HepG2 (cell line): ENCODE measurements around the gene COPA. TPM values are rescaled to one million over a fixed set of nuclear protein-coding genes. Genes with fewer than 3 reads are reported as not detected.
A peak's percentile ranks its signal among the peaks of the same experiment; 100 is the strongest.

Experiments used
- ATAC-seq: fragments of 200-7000 bp; cut with Tn5 transposase; 3 replicates; pipeline ENCODE4 v1.9.1; 2020; ENCODE audit warnings: mild to moderate bottlenecking, moderate library complexity
- BruUV-seq: library from RNA; stranded (reverse); fragments of 400-500 nt; replicated peaks from 2 replicates; lab custom pipeline; 2021; lab: Mats Ljungman, UMichigan
- CTCF ChIA-PET: fragments of 300-600 bp; formaldehyde crosslinking; extraction: SDS; loops from one replicate; lab custom pipeline; 2021; ENCODE audit warnings: low total read pairs, inconsistent platforms, low intra/inter-chr PET ratio; lab: Yijun Ruan, JAX
- POLR2A ChIA-PET: fragments of 350-600 bp; sonication (Branson Sonifier 250); formaldehyde crosslinking; loops from one replicate; lab custom pipeline; 2020; ENCODE audit warnings: antibody characterized with exemption, inconsistent platforms; lab: Yijun Ruan, JAX
- DNase-seq: peaks from one replicate; pipeline ENCODE4 v3.0.0-alpha.2; 2015; ENCODE audit warnings: low spot score
- FAIRE-seq: peaks from 3 replicates; lab custom pipeline; 2011; peaks lifted over from hg19 to GRCh38; lab: Jason Lieb, UNC
- H2AFZ ChIP-seq: one replicate; pipeline ENCODE4 v1.6.1; 2011; ENCODE audit warnings: low read length, inconsistent platforms
- H3K27ac ChIP-seq: fragments of 300-600 bp; 3 replicates; pipeline ENCODE4 v1.8.0; 2011; ENCODE audit warnings: mixed run types, mild to moderate bottlenecking, mixed read lengths, low read length, inconsistent platforms; ENCODE audit not compliant: insufficient read depth; ENCODE audit errors: extremely low read length
- H3K27me3 ChIP-seq, 2 experiments: fragments of 200-600 bp in 1 of 2; 2 replicates in 1 of 2; 3 replicates in 1 of 2; pipeline versions ENCODE4 v1.6.0 to v1.8.0; 2011; ENCODE audit warnings: low read length in 2 of 2, mild to moderate bottlenecking in 2 of 2, moderate library complexity in 2 of 2, inconsistent platforms in 1 of 2; ENCODE audit not compliant: insufficient read depth in 2 of 2, control insufficient read depth in 1 of 2
- H3K36me3 ChIP-seq, 2 experiments: fragments of 200-600 bp in 1 of 2; replicated peaks in 1 of 2; 2 replicates in 1 of 2; 3 replicates in 1 of 2; pipeline versions ENCODE4 v1.5.1 to v1.8.0; 2011; ENCODE audit warnings: low read length in 2 of 2, inconsistent platforms in 1 of 2; ENCODE audit not compliant: insufficient read depth in 2 of 2, control insufficient read depth in 1 of 2
- H3K4me1 ChIP-seq: 2 replicates; pipeline ENCODE4 v1.5.1; 2012; ENCODE audit warnings: low read length, inconsistent platforms; ENCODE audit not compliant: insufficient read depth
- H3K4me2 ChIP-seq: 2 replicates; pipeline ENCODE4 v1.6.0; 2011; ENCODE audit warnings: low read depth, low read length, inconsistent platforms
- H3K4me3 ChIP-seq, 3 experiments: fragments of 200-600 bp in 1 of 3; sonication (generic), shearing (Covaris generic) in 1 of 3; replicated peaks in 1 of 3; 2 replicates each; pipeline ENCODE4 v1.5.1; 2011 to 2016; ENCODE audit warnings: low read length in 3 of 3, inconsistent platforms in 2 of 3, low read depth in 2 of 3, mild to moderate bottlenecking in 2 of 3, control low read depth in 1 of 3, mixed read lengths in 1 of 3; ENCODE audit not compliant: insufficient read depth in 1 of 3
- H3K79me2 ChIP-seq: one replicate; pipeline ENCODE4 v1.6.1; 2011; ENCODE audit warnings: low read length, inconsistent platforms; ENCODE audit not compliant: insufficient read depth
- H3K9ac ChIP-seq: 2 replicates; pipeline ENCODE4 v1.6.0; 2011; ENCODE audit warnings: mild to moderate bottlenecking, low read depth, low read length, inconsistent platforms; ENCODE audit not compliant: insufficient read depth
- H3K9me3 ChIP-seq: 2 replicates; pipeline ENCODE4 v1.5.1; 2012; ENCODE audit warnings: mild to moderate bottlenecking, low read length
- H4K20me1 ChIP-seq: 2 replicates; pipeline ENCODE4 v1.6.0; 2011; ENCODE audit warnings: inconsistent platforms, mild to moderate bottlenecking, low read length, moderate library complexity; ENCODE audit not compliant: insufficient read depth
- BRCA1 ChIP-seq: sonication (generic); formaldehyde crosslinking; IDR thresholded peaks from 2 replicates; pipeline ENCODE4 v1.4.0; 2020; ENCODE audit warnings: missing genetic modification reagents
- CHD2 ChIP-seq: IDR thresholded peaks from 2 replicates; pipeline ENCODE4 v1.6.1; 2011; ENCODE audit warnings: low read depth, low read length, improper control_type of control experiment
- CREM ChIP-seq, 2 experiments: sonication (generic) in 1 of 2; formaldehyde crosslinking in 1 of 2; IDR thresholded peaks; 2 replicates each; pipeline versions ENCODE4 v1.4.0 to v1.6.1; 2016 to 2020; ENCODE audit warnings: antibody characterized with exemption in 1 of 2, mild to moderate bottlenecking in 1 of 2, missing genetic modification reagents in 1 of 2
- ESRRA ChIP-seq: sonication (generic); formaldehyde crosslinking; IDR thresholded peaks from 2 replicates; pipeline ENCODE4 v1.5.1; 2020; ENCODE audit warnings: mild to moderate bottlenecking, low read depth, missing genetic modification reagents
- GATAD2A ChIP-seq: IDR thresholded peaks from 2 replicates; pipeline ENCODE4 v1.6.1; 2016
- MEF2D ChIP-seq: sonication (generic); formaldehyde crosslinking; IDR thresholded peaks from 2 replicates; pipeline ENCODE4 v1.5.1; 2020; ENCODE audit warnings: mild to moderate bottlenecking, missing genetic modification reagents
- NCOA5 ChIP-seq: sonication (generic); formaldehyde crosslinking; IDR thresholded peaks from 2 replicates; pipeline ENCODE4 v1.4.0; 2020; ENCODE audit warnings: missing genetic modification reagents
- NFYC ChIP-seq: IDR thresholded peaks from 2 replicates; pipeline ENCODE4 v1.6.1; 2016; ENCODE audit warnings: missing genetic modification reagents, missing compliant biosample characterization
- RFX3 ChIP-seq: IDR thresholded peaks from 2 replicates; pipeline ENCODE4 v1.6.1; 2016; ENCODE audit warnings: missing biosample characterization, missing genetic modification reagents
- SATB2 ChIP-seq: sonication (generic); formaldehyde crosslinking; IDR thresholded peaks from 2 replicates; pipeline ENCODE4 v1.5.0; 2020; ENCODE audit warnings: missing genetic modification reagents
- SMAD3 ChIP-seq: sonication (generic); formaldehyde crosslinking; IDR thresholded peaks from 2 replicates; pipeline ENCODE4 v1.4.0; 2020; ENCODE audit warnings: missing genetic modification reagents
- SMC3 ChIP-seq: IDR thresholded peaks from 2 replicates; pipeline ENCODE4 v1.6.1; 2011; ENCODE audit warnings: low read length, improper control_type of control experiment
- STAG1 ChIP-seq: sonication (generic); formaldehyde crosslinking; IDR thresholded peaks from 2 replicates; pipeline ENCODE4 v1.4.0; 2020; ENCODE audit warnings: missing genetic modification reagents
- SYNCRIP ChIP-seq: fragments of 200-400 bp; formaldehyde crosslinking; IDR thresholded peaks from 2 replicates; pipeline ENCODE4 v1.6.1; 2018; ENCODE audit warnings: mild to moderate bottlenecking, low read depth, low read length; ENCODE audit not compliant: insufficient read depth
- U2AF1 ChIP-seq: fragments of 200-400 bp; formaldehyde crosslinking; optimal IDR thresholded peaks from 2 replicates; pipeline ENCODE3; 2017; ENCODE audit warnings: mild to moderate bottlenecking, low read depth, low read length
- XBP1 ChIP-seq: sonication (generic); formaldehyde crosslinking; IDR thresholded peaks from 2 replicates; pipeline ENCODE4 v1.5.0; 2020; ENCODE audit warnings: missing genetic modification reagents
- ZNF337 ChIP-seq: sonication (generic); formaldehyde crosslinking; IDR thresholded peaks from 2 replicates; pipeline ENCODE4 v1.5.1; 2020; ENCODE audit warnings: missing genetic modification reagents, low read depth, mild to moderate bottlenecking, borderline replicate concordance
- ZNF451 ChIP-seq: sonication (generic); formaldehyde crosslinking; IDR thresholded peaks from 2 replicates; pipeline ENCODE4 v1.5.0; 2020; ENCODE audit warnings: mild to moderate bottlenecking, missing genetic modification reagents
- ZNF792 ChIP-seq: IDR thresholded peaks from 2 replicates; pipeline ENCODE4 v1.6.1; 2016
- WGBS: methylation state at CpG from one replicate; pipeline ENCODE4 v1.1.6; 2017; ENCODE audit warnings: low lambda C conversion rate; 5-methylcytosine and 5-hydroxymethylcytosine counted together
- in situ Hi-C: cut with HindIII; loops from 2 replicates; pipeline ENCODE4 v1.10.0; 2017; ENCODE audit warnings: low pct_unique_long_range_greater_than_20kb; ENCODE audit not compliant: extremely low pct_ligation_motif_present
- intact Hi-C: fragments of 100-400 bp; cut with micrococcal nuclease; formaldehyde crosslinking; loops from one replicate; pipeline ENCODE4 v1.10.0; 2022; ENCODE audit not compliant: unreplicated experiment
- polyA plus RNA-seq, 8 experiments: library from polyadenylated mRNA; depleted of rRNA in 3 of 8; stranded (reverse) in 7 of 8; unstranded in 1 of 8; fragments of >200 nt; fragmentation: Illumina TruSeq in 4 of 8; extraction: Trizol in 4 of 8; gene quantifications; 2 replicates each; pipeline versions ENCODE4 v1.2.1 to v1.2.3, GENCODE V29; 2011 to 2016; ENCODE audit warnings: low read depth in 4 of 8, missing spikeins in 1 of 8, mixed read lengths in 1 of 8; ENCODE audit not compliant: insufficient read depth in 1 of 8
- total RNA-seq, 5 experiments: library from RNA; depleted of rRNA; stranded (reverse); fragments of >200 nt; fragmentation: Illumina TruSeq; extraction: Trizol; gene quantifications; 2 replicates each; pipeline ENCODE4 v1.2.3, GENCODE V29; 2016; ENCODE audit warnings: low read depth in 1 of 5
- TF ChIP-seq, protein P1 (sequence below): sonication (generic); formaldehyde crosslinking; IDR thresholded peaks from 2 replicates; pipeline ENCODE4 v1.8.0; 2022; ENCODE audit warnings: missing genetic modification reagents, low read depth, mild to moderate bottlenecking, borderline replicate concordance
- TF ChIP-seq, protein P2 (sequence below): sonication (generic); formaldehyde crosslinking; IDR thresholded peaks from 2 replicates; pipeline ENCODE4 v1.4.0; 2020; ENCODE audit warnings: mild to moderate bottlenecking, missing genetic modification reagents
- TF ChIP-seq, protein P3 (sequence below): sonication (generic); formaldehyde crosslinking; IDR thresholded peaks from 2 replicates; pipeline ENCODE4 v1.8.1; 2023; ENCODE audit warnings: mild to moderate bottlenecking, missing genetic modification reagents, borderline replicate concordance
- TF ChIP-seq, protein P4 (sequence below): IDR thresholded peaks from 2 replicates; pipeline ENCODE4 v1.6.1; 2016

The COPA gene
- total and polyA plus RNA-seq, 2 of the 13 experiments (the other 11 are each of a cell fraction or from before 2014, with no cell fraction given): 160 to 197 TPM

DNA sequence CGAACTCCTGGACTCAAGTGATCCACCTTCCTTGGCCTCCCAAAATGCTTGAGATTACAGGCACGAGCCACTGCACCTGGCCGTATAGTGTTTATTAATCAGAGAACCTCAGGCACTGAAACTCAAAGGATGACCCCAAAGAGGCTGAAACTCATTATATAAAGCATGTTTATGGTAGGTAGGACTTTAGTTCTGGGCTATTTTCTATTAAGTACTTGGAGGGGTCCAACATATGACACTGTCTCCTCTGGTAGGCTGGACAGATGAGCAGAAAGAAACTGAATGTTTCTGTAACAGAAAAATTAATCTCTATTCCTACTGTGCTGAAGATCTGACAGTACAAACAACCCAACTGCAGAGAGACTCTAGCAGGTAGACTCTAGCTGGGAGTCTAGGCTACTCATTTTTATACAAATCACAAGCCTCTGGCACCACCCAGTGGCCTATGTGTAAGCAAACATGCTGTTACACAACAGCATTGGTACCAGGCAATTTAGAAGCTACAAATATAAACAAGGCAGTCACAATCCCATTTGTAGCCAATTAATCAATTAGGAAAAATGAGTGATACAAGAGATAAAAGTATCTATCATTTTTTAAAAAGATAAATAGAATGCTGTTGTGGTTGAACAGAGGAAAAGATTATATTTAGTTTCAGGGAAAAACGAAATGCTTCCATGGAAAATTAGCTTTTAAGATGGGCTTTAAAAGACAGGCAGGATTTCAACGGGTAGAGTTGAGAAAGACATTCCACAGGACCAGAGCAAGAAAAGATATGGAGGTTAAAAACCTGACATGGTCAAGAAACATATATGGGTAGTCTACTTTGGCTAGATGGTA, 91.1 kb downstream of the COPA start:
- Histone ChIP-seq H3K36me3 (no peaks in the 10 kb centered on the region; a peak in 2 of 5 replicates), H3K27me3 (no peaks in the 10 kb centered on the region), H3K9me3 (no peaks in the 10 kb centered on the region), H3K79me2 (peaks cover 28% of the 10 kb centered on the region), H3K4me1 (peaks cover 23% of the 10 kb centered on the region), H2AFZ (no peak overlapping the region), H3K4me2 (no peak overlapping the region), H3K9ac (no peak overlapping the region), H4K20me1 (peaks cover 14% of the 10 kb centered on the region; the same call in 1 of the 2 replicates), H3K4me3 (no peak overlapping the region), H3K27ac (peak overlapping the region; percentile 22)
- ChIA-PET POLR2A (interaction anchor here (0.9 to 3.4 kb wide), 5 partner anchors 9 to 153 kb away, joined by 3 to 42 read pairs (median 5); partner anchors contain the start of genes DCAF8 and IGSF8), CTCF (interaction anchor here (1.5 to 1.8 kb wide), 2 partner anchors 59 to 151 kb away, joined by 12 to 13 read pairs; no protein-coding TSS in a partner anchor)
- FAIRE-seq (peak; percentile 43), DNase-seq (peak; percentile 81), ATAC-seq (peak; percentile 98)
- BruUV-seq: no TSS peak
- in situ Hi-C loops (loop anchor here (5.0 kb wide), 1 partner anchor 60 kb away; the partner anchor contains the start of gene CASQ1), intact Hi-C loops (loop anchor here (1.0 to 5.0 kb wide), 5 partner anchors 35 to 151 kb away; no protein-coding TSS in a partner anchor)
- 79% methylated on average over 5 of the region's 5 CpGs for WGBS
- no peak for TF ChIP-seq CHD2
- no peak for TF ChIP-seq ZNF792
- TF ChIP-seq STAG1 (CRISPR knock-in tag): peak; percentile 82
- TF ChIP-seq, protein P1, sequence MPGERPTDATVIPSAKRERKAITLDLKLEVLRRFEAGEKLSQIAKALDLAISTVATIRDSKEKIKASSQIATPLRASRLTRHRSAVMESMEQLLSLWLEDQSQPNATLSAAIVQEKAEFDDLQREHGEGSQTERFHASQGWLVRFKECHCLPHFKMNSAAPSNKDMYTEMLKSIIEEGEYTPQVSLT: no peak
- TF ChIP-seq RFX3 (CRISPR knock-in tag): no peak
- TF ChIP-seq, protein P2, sequence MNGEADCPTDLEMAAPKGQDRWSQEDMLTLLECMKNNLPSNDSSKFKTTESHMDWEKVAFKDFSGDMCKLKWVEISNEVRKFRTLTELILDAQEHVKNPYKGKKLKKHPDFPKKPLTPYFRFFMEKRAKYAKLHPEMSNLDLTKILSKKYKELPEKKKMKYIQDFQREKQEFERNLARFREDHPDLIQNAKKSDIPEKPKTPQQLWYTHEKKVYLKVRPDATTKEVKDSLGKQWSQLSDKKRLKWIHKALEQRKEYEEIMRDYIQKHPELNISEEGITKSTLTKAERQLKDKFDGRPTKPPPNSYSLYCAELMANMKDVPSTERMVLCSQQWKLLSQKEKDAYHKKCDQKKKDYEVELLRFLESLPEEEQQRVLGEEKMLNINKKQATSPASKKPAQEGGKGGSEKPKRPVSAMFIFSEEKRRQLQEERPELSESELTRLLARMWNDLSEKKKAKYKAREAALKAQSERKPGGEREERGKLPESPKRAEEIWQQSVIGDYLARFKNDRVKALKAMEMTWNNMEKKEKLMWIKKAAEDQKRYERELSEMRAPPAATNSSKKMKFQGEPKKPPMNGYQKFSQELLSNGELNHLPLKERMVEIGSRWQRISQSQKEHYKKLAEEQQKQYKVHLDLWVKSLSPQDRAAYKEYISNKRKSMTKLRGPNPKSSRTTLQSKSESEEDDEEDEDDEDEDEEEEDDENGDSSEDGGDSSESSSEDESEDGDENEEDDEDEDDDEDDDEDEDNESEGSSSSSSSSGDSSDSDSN: no peak
- TF ChIP-seq, protein P3, sequence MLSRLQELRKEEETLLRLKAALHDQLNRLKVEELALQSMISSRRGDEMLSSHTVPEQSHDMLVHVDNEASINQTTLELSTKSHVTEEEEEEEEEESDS (CRISPR knock-in tag): no peak
- no peak for TF ChIP-seq ZNF451
- TF ChIP-seq CREM (IDR thresholded peaks at IDR 0.05): no peak
- TF ChIP-seq CREM (CRISPR knock-in tag; IDR thresholded peaks at IDR 0.05): no peak
- TF ChIP-seq ZNF337 (CRISPR knock-in tag): no peak
- no peak for TF ChIP-seq SYNCRIP
- no peak for TF ChIP-seq MEF2D
- TF ChIP-seq NFYC (CRISPR knock-in tag): no peak
- TF ChIP-seq SMAD3 (CRISPR knock-in tag): 0 out of 2 replicates have a peak, but pooled peaks have one; percentile 74
- TF ChIP-seq U2AF1: no peak
- TF ChIP-seq BRCA1: no peak
- TF ChIP-seq GATAD2A (CRISPR knock-in tag): peak; percentile 48; the same call in 1 of the 2 replicates
- no peak for TF ChIP-seq SATB2 (CRISPR knock-in tag)
- TF ChIP-seq ESRRA: no peak
- no peak for TF ChIP-seq XBP1
- no peak for TF ChIP-seq NCOA5
- peak; percentile 91 for TF ChIP-seq SMC3
- TF ChIP-seq, protein P4, sequence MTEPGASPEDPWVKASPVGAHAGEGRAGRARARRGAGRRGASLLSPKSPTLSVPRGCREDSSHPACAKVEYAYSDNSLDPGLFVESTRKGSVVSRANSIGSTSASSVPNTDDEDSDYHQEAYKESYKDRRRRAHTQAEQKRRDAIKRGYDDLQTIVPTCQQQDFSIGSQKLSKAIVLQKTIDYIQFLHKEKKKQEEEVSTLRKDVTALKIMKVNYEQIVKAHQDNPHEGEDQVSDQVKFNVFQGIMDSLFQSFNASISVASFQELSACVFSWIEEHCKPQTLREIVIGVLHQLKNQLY (CRISPR knock-in tag): no peak
